H9 (cell line): ENCODE measurements around the gene STX5. TPM values are rescaled to one million over a fixed set of nuclear protein-coding genes. Genes with fewer than 3 reads are reported as not detected.

Experiments
- DNase-seq: peaks from one replicate; pipeline ENCODE4 v3.0.0-alpha.2; 2017
- H2AFZ ChIP-seq: one replicate; pipeline ENCODE4 v1.6.1; 2013; ENCODE audit warnings: mild to moderate bottlenecking, low read length, control low read depth, moderate library complexity
- H2AK5ac ChIP-seq: 2 replicates; pipeline ENCODE4 v1.6.1; 2013; ENCODE audit warnings: low read length, control low read depth, mixed read lengths; ENCODE audit not compliant: insufficient read length
- H2BK120ac ChIP-seq: one replicate; pipeline ENCODE4 v1.6.1; 2013; ENCODE audit warnings: low read depth, mild to moderate bottlenecking, low read length, control low read depth, inconsistent platforms; ENCODE audit not compliant: poor library complexity, severe bottlenecking
- H2BK12ac ChIP-seq: 2 replicates; pipeline ENCODE4 v1.6.1; 2013; ENCODE audit warnings: low read length, control low read depth, mixed read lengths, low read depth; ENCODE audit not compliant: insufficient read length
- H2BK15ac ChIP-seq: 2 replicates; pipeline ENCODE4 v1.6.1; 2013; ENCODE audit warnings: low read depth, low read length, control low read depth
- H2BK20ac ChIP-seq: one replicate; pipeline ENCODE4 v1.6.1; 2013; ENCODE audit warnings: low read depth, mild to moderate bottlenecking, low read length, control low read depth, inconsistent platforms; ENCODE audit not compliant: poor library complexity, severe bottlenecking
- H2BK5ac ChIP-seq: 2 replicates; pipeline ENCODE4 v1.6.1; 2013; ENCODE audit warnings: low read length, control low read depth, mixed read lengths; ENCODE audit not compliant: insufficient read length
- H3K14ac ChIP-seq: 2 replicates; pipeline ENCODE4 v1.6.1; 2013; ENCODE audit warnings: low read length, control low read depth; ENCODE audit not compliant: insufficient read depth
- H3K18ac ChIP-seq: 2 replicates; pipeline ENCODE4 v1.6.1; 2013; ENCODE audit warnings: low read depth, mild to moderate bottlenecking, mixed read lengths, low read length, control low read depth; ENCODE audit not compliant: insufficient read length
- H3K23ac ChIP-seq: 2 replicates; pipeline ENCODE4 v1.6.1; 2013; ENCODE audit warnings: low read length, control low read depth, mixed read lengths, low read depth; ENCODE audit not compliant: insufficient read length
- H3K23me2 ChIP-seq: 2 replicates; pipeline ENCODE4 v1.6.1; 2013; ENCODE audit warnings: low read depth, mild to moderate bottlenecking, mixed read lengths, low read length, control low read depth; ENCODE audit not compliant: insufficient read length, poor library complexity, severe bottlenecking
- H3K27ac ChIP-seq: 2 replicates; pipeline ENCODE4 v1.5.1; 2013; ENCODE audit warnings: low read length, control low read depth, mixed read lengths, low read depth; ENCODE audit not compliant: insufficient read length
- H3K27me3 ChIP-seq: 2 replicates; pipeline ENCODE4 v1.6.1; 2013; ENCODE audit warnings: low read length, control low read depth, inconsistent platforms; ENCODE audit not compliant: insufficient read depth
- H3K4ac ChIP-seq: 2 replicates; pipeline ENCODE4 v1.6.1; 2013; ENCODE audit warnings: low read depth, mild to moderate bottlenecking, control low read depth, inconsistent platforms, low read length, moderate library complexity
- H3K4me1 ChIP-seq: 2 replicates; pipeline ENCODE4 v1.6.1; 2013; ENCODE audit warnings: low read length, control low read depth, inconsistent platforms; ENCODE audit not compliant: insufficient read depth
- H3K4me2 ChIP-seq: 2 replicates; pipeline ENCODE4 v1.6.1; 2013; ENCODE audit warnings: low read length, control low read depth, mixed read lengths; ENCODE audit not compliant: insufficient read length, insufficient read depth
- H3K56ac ChIP-seq: 2 replicates; pipeline ENCODE4 v1.6.1; 2013; ENCODE audit warnings: low read depth, mild to moderate bottlenecking, mixed read lengths, low read length, control low read depth; ENCODE audit not compliant: insufficient read length
- H3K79me1 ChIP-seq: 2 replicates; pipeline ENCODE4 v1.6.1; 2013; ENCODE audit warnings: low read depth, mild to moderate bottlenecking, moderate library complexity, low read length, control low read depth, inconsistent platforms; ENCODE audit not compliant: insufficient read depth, poor library complexity, severe bottlenecking
- H3K79me2 ChIP-seq: 2 replicates; pipeline ENCODE4 v1.6.1; 2013; ENCODE audit warnings: low read length, control low read depth, inconsistent platforms; ENCODE audit not compliant: insufficient read depth
- H3K9ac ChIP-seq: 2 replicates; pipeline ENCODE4 v1.6.1; 2013; ENCODE audit warnings: low read length, control low read depth, mixed read lengths; ENCODE audit not compliant: insufficient read length; ENCODE audit errors: extremely low read depth
- H3K9me3 ChIP-seq: one replicate; pipeline ENCODE4 v1.6.1; 2013; ENCODE audit warnings: low read depth, low read length, inconsistent platforms; ENCODE audit not compliant: control insufficient read depth
- H3T11ph ChIP-seq: one replicate; pipeline ENCODE4 v1.6.1; 2013; ENCODE audit warnings: mild to moderate bottlenecking, low read length, control low read depth, inconsistent platforms
- H4K20me1 ChIP-seq: one replicate; pipeline ENCODE4 v1.6.1; 2013; ENCODE audit not compliant: control insufficient read depth, insufficient read length, insufficient read depth
- H4K5ac ChIP-seq: 2 replicates; pipeline ENCODE4 v1.6.1; 2013; ENCODE audit warnings: low read depth, mild to moderate bottlenecking, mixed read lengths, low read length, control low read depth; ENCODE audit not compliant: insufficient read length
- H4K8ac ChIP-seq: replicated peaks from 2 replicates; pipeline ENCODE4 v1.6.1; 2013; ENCODE audit warnings: low read length, control low read depth, mixed read lengths, low read depth; ENCODE audit not compliant: insufficient read length
- H4K91ac ChIP-seq: 2 replicates; pipeline ENCODE4 v1.6.1; 2013; ENCODE audit warnings: low read depth, mild to moderate bottlenecking, moderate library complexity, mixed read lengths, low read length, control low read depth; ENCODE audit not compliant: insufficient read length
- H3K27ac Mint-ChIP-seq, 3 experiments: 2 replicates in 2 of 3; 3 replicates in 1 of 3; pipeline ENCODE4 v1.8.0; 2020 to 2021; ENCODE audit warnings: mixed read lengths in 3 of 3, mild to moderate bottlenecking in 1 of 3, moderate library complexity in 1 of 3
- H3K27me3 Mint-ChIP-seq: 2 replicates; pipeline ENCODE4 v1.8.0; 2021; ENCODE audit warnings: low read depth, mild to moderate bottlenecking, moderate library complexity, mixed read lengths
- H3K36me3 Mint-ChIP-seq, 3 experiments: 2 replicates in 2 of 3; 3 replicates in 1 of 3; pipeline ENCODE4 v1.8.0; 2020 to 2021; ENCODE audit warnings: low read depth in 3 of 3, mixed read lengths in 3 of 3; ENCODE audit not compliant: insufficient read depth in 1 of 3
- H3K4me1 Mint-ChIP-seq, 2 experiments: 2 replicates each; pipeline ENCODE4 v1.8.0; 2020; ENCODE audit warnings: mixed read lengths in 2 of 2
- H3K4me3 Mint-ChIP-seq, 2 experiments: 2 replicates in 1 of 2; 3 replicates in 1 of 2; pipeline ENCODE4 v1.8.0; 2020 to 2021; ENCODE audit warnings: mild to moderate bottlenecking in 2 of 2, mixed read lengths in 2 of 2, moderate library complexity in 1 of 2
- H3K9me3 Mint-ChIP-seq, 2 experiments: 2 replicates in 1 of 2; 3 replicates in 1 of 2; pipeline ENCODE4 v1.8.0; 2020; ENCODE audit warnings: mild to moderate bottlenecking in 2 of 2, mixed read lengths in 2 of 2, moderate library complexity in 1 of 2
- CTCF ChIP-seq: fragments of 200-600 bp; sonication (generic); conservative IDR thresholded peaks from 3 replicates; pipeline ENCODE4 v1.8.0; 2021; ENCODE audit warnings: antibody characterized with exemption, mild to moderate bottlenecking
- WGBS: extraction: QIAGEN DNeasy Blood & Tissue Kit; methylation state at CpG from one replicate; pipeline ENCODE4 v1.1.7; 2013; ENCODE audit warnings: missing lambda C conversion rate, low lambda C conversion rate, mixed read lengths; ENCODE audit not compliant: insufficient read length; ENCODE audit errors: extremely low coverage; 5-methylcytosine and 5-hydroxymethylcytosine counted together
- total RNA-seq: library from RNA; stranded (reverse); gene quantifications from 2 replicates; pipeline ENCODE4 v1.2.1, GENCODE V29; 2021

Gene STX5
- total RNA-seq, 1 experiment from 2014 or later, result 33.5 TPM

- WGBS, result no CpG with 5 or more reads among the region's 40 CpGs
- H3K23me2 ChIP-seq, result peaks cover 10% of the 10 kb centered on the region
- peaks cover 31 to 55% (median 54%) of the 10 kb centered on the region in 3 experiments for H3K36me3 Mint-ChIP-seq
- H4K5ac ChIP-seq, result no peak within 1 kb of the TSS
- H4K8ac ChIP-seq, result no peak within 1 kb of the TSS
- H2AFZ ChIP-seq, result no peak within 1 kb of the TSS
- no peaks in the 10 kb centered on the region for H4K20me1 ChIP-seq
- no peak within 1 kb of the TSS for H2AK5ac ChIP-seq
- no peak within 1 kb of the TSS for H2BK20ac ChIP-seq
- H4K91ac ChIP-seq, result no peak within 1 kb of the TSS
- H3T11ph ChIP-seq, result no peak within 1 kb of the TSS
- no peak within 1 kb of the TSS for H2BK12ac ChIP-seq
- H3K27ac Mint-ChIP-seq, result peak within 1 kb of the TSS; percentile 100
- no peaks in the 10 kb centered on the region for H3K9me3 ChIP-seq
- H3K23ac ChIP-seq, result no peak within 1 kb of the TSS
- H3K27me3 ChIP-seq, result no peaks in the 10 kb centered on the region
- no peak within 1 kb of the TSS for H3K27ac ChIP-seq
- peaks cover 6% of the 10 kb centered on the region; the same call in 1 of the 2 replicates for H3K79me2 ChIP-seq
- H3K4ac ChIP-seq, result no peak within 1 kb of the TSS; the same call in 1 of the 2 replicates
- peak within 1 kb of the TSS; percentile 85 for H3K9ac ChIP-seq
- peak within 1 kb of the TSS; percentile 91 for H3K4me2 ChIP-seq
- peak within 1 kb of the TSS; percentile 99 to 100 for H3K4me3 Mint-ChIP-seq
- no peak within 1 kb of the TSS for H2BK15ac ChIP-seq
- peak within 1 kb of the TSS; percentile 99 for H3K18ac ChIP-seq
- H2BK5ac ChIP-seq, result peak within 1 kb of the TSS; percentile 41
- peaks cover under 1% of the 10 kb centered on the region for H3K79me1 ChIP-seq
- peaks cover 17 to 24% of the 10 kb centered on the region in 2 experiments for H3K4me1 Mint-ChIP-seq
- H3K56ac ChIP-seq, result no peak within 1 kb of the TSS
- H3K14ac ChIP-seq, result peak within 1 kb of the TSS; percentile 99
- no peak for DNase-seq
- no peak for TF ChIP-seq CTCF
- H2BK120ac ChIP-seq, result no peak within 1 kb of the TSS
- H3K9me3 Mint-ChIP-seq, result no peaks in the 10 kb centered on the region; a peak in 1 of 5 replicates
- no peaks in the 10 kb centered on the region for H3K27me3 Mint-ChIP-seq
- H3K4me1 ChIP-seq, result no peaks in the 10 kb centered on the region
These were observed 734 bp upstream of the STX5 start, which contains the start of gene TEX54 for GRCh38 chr11:62832336-62833234. TEX54 (minus strand) TSS chr11:62832841.
